SIG-M5 treated with dmso at 0.1 percent for 504 hours (cell line): ENCODE measurements around the gene UBL3.

Experiments used
- DNase-seq: peaks from one replicate; lab custom pipeline; 2025; ENCODE audit not compliant: unreplicated experiment; lab: John Stamatoyannopoulos, UW

Gene UBL3

DNA sequence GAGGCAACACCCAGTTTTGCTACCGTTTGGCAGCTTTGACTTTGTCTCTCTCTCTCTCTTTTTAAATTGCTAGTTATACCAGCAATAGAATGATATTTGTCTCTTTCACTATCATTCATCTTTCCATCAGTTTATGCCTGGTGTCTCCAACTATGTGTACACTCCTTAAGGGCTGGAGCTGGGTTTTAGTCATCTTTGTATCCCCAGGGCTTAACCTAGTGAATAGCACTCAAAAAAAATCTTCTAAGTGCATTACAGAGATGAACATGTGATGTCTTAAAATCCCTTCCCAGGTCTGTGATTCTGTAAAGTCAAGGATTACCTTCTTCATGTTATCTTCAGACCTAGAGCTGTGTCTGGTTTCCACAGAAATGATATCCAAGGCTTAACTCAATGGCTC, 7.8 kb upstream of the UBL3 start:
- no peak for DNase-seq

DNA sequence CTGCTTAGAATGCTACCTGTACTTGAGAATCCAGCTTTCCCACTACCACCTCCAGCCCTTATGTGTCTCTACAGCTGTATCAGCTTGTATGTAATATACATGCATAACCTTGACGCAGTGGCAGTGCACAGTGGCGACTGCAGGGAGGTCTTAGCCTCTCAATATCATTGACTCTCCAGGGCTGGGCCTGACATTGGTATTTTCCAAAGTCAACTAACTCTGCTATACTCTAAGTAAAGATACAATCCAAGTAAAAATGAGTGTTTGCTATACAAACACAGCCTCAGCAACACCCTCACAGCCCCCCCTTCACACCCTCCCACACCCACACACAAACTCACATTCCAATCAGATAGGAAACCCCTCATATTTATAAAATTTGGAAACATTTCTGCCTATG, 6.7 kb upstream of the UBL3 start:
- DNase-seq: no peak

DNA sequence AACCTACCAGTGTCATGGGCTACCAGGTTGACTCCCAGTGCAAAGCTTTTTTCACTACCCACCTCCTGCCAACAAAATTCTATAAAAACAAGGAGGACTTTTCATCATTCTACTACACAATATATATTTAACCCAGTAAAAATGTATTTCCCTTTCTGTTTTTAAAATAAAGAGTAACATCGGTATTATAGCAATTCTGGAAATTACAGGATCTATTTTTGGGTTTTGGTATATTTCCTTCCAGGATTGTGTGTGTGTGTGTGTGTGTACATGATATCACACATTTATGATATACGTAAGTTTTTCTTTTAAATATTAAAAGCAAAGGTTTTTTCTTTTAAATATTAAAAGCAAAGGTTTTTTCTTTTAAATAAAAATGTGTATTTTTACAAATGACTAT, 6.0 kb upstream of the UBL3 start:
- no peak for DNase-seq

DNA sequence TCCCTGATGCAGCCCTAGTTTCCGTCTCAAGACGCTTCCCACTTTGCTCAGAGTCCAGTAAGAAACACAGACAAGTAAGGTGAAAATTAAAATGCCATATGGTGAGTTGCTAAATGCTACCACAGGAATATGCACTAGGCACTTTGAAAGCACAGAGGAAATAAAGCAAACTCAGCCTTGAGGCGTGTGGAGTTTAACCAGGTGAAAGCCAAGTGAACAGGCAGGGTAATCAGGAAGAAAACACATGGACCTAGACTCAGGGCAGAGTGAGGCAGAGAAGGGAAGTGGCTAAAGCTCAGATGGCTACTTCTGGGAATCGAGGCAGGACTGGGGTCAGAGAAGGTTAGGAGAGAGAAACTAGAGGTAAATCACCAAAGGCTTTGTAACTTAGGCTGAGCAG, 5.4 kb upstream of the UBL3 start:
- no peak for DNase-seq

DNA sequence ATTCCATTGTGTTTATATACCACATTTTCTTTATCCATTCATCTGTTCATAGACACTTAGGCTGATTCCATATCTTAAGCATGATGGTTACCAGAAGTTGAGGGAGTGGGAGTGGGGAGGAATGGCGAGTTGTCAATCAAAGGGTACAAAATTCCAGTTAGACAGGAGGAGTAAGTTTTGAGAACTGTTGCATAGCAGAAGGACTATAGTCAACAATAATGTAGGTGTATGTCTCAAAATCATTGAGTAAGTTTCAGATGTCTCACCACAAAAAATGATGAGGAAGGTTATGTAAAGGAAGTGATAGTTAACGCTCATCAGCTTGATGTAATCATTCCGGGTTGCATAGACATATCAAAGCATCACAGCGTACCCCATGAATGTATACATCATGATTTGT, 4.6 kb upstream of the UBL3 start:
- no peak for DNase-seq

DNA sequence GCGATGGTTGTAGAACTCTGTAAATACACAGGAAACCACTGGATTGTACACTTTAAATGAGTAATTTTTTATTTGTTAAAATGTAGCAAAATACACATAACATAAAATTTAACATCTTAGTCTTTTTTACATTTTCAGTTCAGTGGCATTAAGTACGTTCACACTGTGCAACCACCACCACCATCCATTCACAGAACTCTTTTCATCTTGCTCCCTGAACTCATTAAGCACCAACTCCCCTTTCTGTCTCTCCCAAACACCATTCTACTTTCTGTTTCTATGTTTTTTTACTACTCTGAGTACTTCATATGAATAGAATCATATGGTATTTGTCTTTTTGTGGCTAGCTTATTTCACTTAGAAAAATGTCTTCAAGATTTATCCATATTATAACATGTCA, 2.7 kb upstream of the UBL3 start:
- DNase-seq: no peak

DNA sequence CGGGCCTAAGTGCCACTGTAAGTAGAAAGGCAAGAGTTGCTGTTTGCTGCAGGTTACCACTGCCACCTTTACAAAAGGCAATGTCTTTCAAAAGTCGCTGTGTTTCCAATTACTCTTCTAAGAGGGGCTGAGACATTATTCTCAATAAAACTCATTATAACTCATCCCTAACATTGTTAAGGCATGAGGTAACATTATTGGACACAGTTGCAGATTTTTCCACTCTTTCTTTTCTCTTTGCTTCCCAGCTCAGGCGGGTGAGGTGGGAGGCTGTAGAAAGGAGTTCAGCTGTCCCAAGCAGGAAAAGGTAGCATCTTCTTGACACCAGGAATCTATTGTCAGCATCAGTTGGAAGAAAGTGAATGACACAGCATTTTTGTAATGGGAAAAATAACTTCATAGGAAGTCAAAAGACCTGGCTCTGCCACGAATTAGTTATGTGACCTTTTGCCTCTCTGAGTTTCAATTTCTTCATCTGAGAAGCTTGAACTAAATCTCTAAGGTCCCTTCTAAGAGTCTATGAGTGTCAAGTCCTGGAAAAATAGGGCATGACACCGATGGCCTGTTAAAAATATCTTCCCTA, 2.1 kb upstream of the UBL3 start:
- no peak for DNase-seq

DNA sequence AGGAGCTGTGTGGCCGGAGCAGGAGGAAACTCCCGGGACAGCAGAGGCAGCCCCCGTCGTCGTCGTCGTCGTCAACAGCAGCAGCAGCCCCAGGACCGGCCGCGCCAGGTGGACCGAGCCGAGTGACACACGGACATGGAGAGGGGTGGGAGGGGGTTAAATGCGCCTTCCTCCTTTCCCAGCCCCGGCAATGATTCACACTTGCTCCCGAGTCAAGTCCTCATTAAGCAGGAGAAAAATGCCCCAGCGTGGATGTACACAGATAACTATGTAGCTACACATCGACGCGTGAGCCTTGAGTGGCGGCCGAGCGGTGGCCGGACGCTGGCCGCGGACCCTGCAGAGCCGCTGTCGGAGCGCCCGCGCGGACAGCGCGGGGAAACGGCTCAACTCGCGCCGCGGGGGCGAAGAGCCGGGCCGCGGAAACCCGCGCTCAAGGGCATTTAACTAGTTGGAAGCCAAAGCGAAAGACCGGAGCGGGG, 645 bp downstream of the UBL3 start:
- DNase-seq: peak; percentile 36

DNA sequence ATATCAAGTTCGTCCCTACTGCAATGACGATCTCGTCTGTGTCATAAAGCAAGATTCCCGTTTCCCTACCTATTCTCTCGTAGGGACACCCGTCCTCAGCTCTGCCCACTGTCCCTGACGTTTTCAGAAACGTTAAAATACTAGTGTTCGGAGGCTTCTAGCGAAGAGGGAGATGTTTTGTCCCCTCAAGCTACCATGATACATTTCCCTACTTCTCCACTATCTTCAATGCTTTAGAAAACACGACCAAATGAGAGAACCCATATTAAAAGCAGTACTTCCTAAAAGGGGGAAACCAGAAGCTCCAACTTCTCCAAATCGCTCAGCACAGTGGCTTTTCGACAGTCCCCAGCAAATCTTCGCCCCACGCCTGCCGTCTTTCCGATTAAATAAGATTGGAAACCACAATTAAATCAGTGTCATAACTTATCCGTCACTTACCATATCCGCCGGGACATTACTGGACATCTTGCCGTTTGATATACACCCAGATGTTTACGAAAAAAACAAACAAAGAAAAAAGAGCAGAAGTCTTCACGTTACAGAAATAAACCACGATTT, 1.3 kb downstream of the UBL3 start:
- DNase-seq: peak; percentile 84

DNA sequence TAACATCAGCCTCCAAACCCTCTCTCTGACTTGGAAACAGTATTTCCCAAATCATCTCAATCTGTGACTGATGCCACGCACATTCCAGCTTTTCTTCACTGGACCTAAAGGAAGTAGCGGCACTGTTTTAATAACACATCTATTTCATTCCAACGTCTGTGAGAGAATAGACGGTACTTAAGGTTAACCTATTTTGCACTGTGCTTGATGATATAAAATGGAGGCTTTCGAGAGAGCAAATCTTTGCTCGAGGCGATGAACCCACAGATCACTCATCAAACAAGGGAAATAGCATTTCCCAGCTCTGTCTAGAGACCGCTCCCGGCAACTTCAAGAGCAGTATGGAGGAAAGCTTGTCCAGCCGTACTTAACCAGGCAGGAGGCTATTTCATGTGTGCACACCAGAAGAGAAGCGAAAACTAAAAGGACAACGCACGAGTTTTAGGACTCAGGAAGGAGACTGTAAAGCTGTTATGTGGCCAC, 2.9 kb downstream of the UBL3 start:
- peak; percentile 37 for DNase-seq

DNA sequence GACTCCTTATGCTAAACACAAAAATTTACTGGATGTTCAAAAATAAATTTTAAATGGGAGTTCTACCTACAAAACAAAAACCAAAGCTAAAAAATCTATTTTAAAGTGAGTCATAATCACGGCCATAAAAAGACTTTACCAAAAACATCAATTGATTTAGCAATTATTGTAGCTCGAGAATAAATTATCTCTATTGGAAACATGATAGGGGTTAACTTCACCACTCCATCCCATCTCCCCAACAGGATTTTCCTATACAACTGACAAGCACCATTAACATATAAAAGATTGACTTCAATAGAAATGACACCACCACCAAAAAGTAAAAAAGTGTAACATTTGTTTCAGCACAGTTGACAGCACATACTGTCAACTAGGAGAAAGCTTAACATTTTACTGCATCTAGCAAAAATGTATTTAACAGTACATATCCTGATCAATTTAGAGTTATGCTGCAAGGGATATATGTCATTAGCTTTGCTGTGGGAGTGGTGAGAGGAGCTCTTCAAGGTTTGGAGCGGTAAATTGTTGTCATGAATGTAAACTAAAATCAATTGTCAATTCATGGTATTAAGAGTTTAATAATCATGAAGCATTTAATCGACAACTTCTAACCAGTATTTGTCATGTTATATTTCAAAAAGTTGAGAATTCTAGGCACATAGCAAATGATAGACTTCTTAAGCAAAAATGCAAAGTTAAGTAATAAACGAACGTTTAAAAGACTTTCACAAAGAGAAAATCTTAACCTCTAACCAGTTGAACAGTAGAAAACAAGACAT, 3.8 kb downstream of the UBL3 start:
- no peak for DNase-seq

DNA sequence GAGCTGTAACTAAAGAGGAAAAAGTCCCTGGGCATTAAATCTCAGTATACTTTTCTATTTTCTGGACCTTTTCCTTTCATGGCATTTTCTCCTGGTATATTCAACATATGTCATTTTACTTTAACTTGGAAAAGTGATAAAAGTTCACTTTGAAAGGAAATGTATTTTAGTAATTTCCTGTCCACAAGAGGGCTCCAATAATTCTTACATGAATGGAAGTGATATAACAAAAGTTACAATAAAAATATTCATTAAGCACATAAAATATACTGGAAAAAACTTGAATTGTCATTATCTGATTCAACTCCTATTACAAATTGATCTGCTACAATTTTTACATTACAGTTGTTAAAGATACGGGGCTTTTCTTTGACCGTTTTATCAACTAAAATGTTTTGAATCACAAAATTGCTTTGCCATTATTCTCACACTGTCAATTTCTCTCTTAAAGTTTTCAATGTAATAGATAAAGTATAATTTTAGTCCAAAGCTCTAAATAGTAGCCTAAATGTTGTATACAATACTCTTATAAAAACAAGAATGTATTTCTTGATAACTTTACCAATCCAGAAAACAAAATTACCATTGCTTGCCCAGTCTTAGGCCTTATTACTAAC, 4.9 kb downstream of the UBL3 start:
- no peak for DNase-seq

DNA sequence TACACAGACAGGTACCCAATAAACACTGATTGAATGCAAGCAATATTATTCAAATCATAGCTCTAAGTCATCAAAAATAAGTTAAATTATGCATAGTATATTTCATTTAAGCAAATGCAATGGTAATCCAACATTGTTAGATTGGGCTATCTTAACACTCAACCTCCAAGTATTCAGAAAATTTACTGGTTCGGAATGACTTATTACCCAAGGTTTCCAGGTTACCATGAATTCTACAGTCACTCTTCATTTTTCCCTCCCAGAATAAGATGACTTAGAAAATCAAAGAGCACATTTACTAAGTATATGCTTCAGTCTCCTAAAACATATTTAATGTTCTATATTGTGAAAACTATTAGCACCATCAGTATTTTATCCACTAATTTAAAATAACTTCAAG, 6.0 kb downstream of the UBL3 start:
- no peak for DNase-seq

DNA sequence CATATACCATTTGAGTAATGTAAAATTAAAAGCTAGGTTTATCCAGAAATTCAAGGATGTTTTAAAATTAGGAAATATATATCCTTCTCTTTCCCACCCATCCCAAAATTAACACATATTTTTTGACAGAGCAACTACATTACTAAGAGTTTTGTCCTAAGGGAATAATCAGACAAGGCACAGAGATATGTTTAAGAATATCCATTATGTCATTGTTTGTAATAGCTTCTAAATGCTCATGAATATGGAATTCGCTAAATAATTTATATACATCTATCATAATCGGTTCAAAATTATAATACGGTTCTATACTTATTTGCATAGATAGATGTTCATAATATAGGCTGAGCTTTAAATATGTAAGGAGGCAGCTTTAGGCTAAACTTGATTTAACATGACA, 9.8 kb downstream of the UBL3 start:
- DNase-seq: no peak

DNA sequence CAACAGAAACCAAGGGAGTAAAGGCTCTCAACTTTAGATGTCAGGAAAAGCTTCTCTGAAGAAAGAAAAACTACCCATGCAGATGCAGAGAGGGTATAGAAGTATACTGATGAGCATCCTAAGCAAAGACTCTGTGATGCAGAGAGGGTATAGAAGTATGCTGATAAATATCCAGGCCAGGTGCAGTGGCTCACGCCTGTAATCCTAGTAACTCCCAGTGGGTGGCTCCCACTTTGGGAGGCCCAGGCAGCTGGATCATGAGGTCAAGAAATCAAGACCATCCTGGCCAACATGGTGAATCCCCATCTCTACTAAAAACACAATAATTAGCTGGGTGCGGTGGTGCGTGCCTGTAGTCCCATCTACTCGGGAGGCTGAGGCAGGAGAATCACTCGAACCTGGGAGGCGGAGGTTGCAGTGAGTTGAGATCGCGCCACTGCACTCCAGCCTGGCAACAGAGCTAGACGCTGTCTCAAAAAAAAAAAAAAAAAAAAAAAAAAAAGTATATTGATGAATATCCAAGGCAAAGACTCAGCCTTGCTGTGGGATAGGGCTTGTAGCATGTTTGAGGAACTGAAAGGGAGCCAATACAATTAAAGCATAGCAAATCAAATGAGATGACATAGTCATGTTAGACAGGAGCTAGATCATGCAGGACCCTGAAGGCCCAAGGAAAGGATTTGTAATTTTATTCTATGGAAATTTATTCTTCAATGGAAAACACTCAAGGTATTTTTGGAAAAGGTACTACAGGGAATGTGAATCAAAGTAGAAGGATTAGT, 14.9 kb downstream of the UBL3 start:
- DNase-seq: no peak

DNA sequence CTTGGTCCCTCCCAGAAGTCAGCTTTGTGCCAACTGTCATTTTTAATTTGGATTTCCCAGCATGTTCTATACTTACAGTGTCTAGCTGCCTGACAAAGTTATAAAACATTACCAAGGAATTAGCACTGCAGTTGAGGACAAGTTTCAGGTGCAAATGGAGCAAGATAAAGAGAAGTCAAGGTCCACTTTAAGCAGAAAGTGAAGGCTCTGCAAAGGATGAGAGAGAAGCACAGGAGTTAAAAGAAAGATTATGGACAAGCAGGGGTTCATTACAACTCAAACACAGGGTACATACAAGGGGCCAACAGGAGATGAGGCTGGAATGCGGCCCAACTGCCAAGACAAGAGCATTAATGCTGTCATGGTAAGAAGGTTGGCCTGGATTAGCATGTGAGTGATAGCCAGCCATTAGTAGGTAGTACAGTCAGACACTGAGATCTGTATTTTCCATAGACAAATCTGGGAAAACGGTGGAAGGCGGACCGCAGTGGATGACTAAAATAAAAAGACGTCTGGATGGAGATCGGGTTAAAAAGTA, 17.6 kb downstream of the UBL3 start:
- no peak for DNase-seq

DNA sequence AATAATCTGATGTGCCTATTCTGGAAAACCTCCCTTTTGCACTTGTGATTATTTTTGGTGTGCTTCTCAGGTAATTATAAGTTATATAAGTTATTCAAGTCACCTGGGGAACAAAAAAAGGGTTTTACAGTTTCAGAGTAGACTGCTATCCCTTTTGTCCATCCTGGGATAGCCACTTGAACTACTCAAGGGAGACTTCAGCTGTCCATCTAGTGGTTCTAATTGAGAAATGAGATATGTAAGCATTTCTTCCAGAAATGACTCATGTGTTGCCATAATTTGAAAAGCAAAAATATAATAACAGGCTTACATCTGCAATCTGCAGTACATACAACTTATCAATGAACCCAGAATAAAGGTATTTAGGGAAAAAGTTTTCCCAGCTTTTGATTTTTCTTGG, 20.4 kb downstream of the UBL3 start:
- DNase-seq: no peak

DNA sequence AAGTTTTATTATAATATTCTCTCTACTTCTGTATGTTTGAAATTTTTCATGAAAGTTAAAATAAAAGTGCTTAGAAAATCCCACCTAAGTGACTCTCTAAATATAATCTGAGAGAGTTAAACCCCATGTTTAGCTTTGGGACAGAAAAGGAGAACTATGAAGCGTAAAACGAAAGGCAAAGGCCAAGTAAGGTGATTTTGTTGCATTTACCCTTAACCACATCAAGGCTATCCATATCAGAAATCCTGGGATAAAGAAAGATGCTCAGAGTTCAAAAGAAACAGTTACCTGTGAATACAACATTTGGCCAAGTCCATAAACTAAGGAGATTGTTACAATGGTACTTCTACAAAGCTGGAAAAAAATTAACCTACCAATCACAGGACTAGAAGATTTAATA, 31.3 kb downstream of the UBL3 start:
- no peak for DNase-seq

DNA sequence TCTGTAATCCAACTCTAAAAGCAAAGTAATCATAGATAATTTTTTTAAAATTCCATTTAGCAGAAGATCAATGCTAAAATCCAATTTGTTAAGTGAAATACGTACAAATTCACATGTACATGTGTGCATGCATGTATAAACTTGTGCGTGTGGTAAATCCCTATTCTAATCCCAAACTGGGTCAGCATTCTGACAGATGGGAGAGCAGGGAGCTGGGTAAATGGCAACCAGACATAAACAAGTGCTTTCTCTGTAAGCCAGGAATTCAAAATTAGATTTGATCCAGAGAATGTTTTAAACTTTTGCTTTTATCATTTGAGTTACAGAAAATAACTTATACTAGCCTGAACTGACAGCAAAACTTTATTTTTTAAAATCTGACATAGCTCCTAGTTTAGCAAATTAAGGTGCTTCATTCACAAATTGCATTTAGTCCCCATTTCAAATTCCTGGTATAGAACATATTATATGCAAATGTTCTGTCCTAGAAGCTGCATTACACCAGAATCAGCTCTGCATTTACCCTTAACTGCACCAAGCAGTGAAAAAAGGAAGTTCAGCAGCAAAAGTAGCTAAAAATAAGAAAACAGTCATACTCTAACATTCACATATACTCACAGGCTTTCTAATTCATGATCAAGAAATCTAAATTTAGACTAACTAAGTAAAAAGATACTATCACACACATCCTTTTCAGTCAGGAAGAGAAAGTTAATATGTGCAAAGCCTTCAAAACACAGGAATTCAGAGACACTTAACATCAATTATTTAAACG, 32.6 kb downstream of the UBL3 start:
- DNase-seq: peak; percentile 93

DNA sequence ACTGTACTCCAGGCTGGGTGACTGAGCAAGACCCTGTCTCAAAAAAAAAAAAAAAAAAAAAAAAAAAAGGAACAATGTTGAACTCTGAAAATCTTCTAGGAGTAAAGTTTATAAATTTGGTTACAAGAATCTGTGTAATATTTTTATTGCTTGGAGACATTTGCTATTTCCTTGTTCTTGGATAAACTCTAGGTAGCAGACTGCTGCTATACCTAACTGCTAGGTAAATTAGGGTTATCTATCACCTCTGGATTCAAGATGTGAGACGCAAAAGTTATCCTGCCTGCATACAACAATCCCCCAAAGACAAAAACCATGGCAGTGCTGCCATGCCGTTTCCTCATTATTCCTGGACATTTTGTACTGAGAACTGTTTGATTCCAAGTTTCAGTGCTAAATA, 33.7 kb downstream of the UBL3 start:
- DNase-seq: no peak
